Activated naive CD8-positive, alpha-beta T cell treated with anti-CD3 and anti-CD28 coated beads, Interleukin-2, amount 50 U/mL, for 24 hours (primary cell): ENCODE results near the gene TAP1.

ENCODE experiments used
- ATAC-seq: fragments of 150-1000 bp; cut with Tn5 transposase; one replicate; pipeline ENCODE4 v1.10.0; 2021
- DNase-seq: peaks from one replicate; pipeline ENCODE4 v3.0.0; 2021
- H3K27ac Mint-ChIP-seq: one replicate; pipeline ENCODE4 v1.8.0; 2021; ENCODE audit warnings: mild to moderate bottlenecking, mixed read lengths
- H3K27me3 Mint-ChIP-seq: one replicate; pipeline ENCODE4 v1.8.0; 2021; ENCODE audit warnings: mixed read lengths
- H3K36me3 Mint-ChIP-seq: one replicate; pipeline ENCODE4 v1.8.0; 2021; ENCODE audit warnings: low read depth, mixed read lengths
- H3K4me1 Mint-ChIP-seq: one replicate; pipeline ENCODE4 v1.8.0; 2021; ENCODE audit warnings: mixed read lengths
- H3K4me3 Mint-ChIP-seq: one replicate; pipeline ENCODE4 v1.8.0; 2021; ENCODE audit warnings: mild to moderate bottlenecking, moderate library complexity, mixed read lengths
- H3K9me3 Mint-ChIP-seq: one replicate; pipeline ENCODE4 v1.8.0; 2021; ENCODE audit warnings: mixed read lengths

Gene TAP1

GRCh38 chr6:32852018-32852843 lies 1.3 kb downstream of the TAP1 start:
- no peak for ATAC-seq

GRCh38 chr6:32851025-32851424 lies 2.5 kb downstream of the TAP1 start:
- Mint-ChIP-seq H3K27ac (peak overlapping the region; percentile 98), H3K9me3 (no peaks in the 10 kb centered on the region), H3K27me3 (no peaks in the 10 kb centered on the region), H3K4me1 (peaks cover 65% of the 10 kb centered on the region), H3K4me3 (peak overlapping the region; percentile 94), H3K36me3 (peaks cover 72% of the 10 kb centered on the region)
- DNase-seq: no peak
- ATAC-seq: no peak

More at GRCh38 chr6:32852018-32852843, 1.3 kb downstream of the TAP1 start:
- peaks cover 67% of the 10 kb centered on the region for H3K36me3 Mint-ChIP-seq
- H3K4me1 Mint-ChIP-seq: peaks cover 64% of the 10 kb centered on the region
- DNase-seq: no peak
- no peaks in the 10 kb centered on the region for H3K27me3 Mint-ChIP-seq
- H3K4me3 Mint-ChIP-seq: peak overlapping the region; percentile 94
- H3K9me3 Mint-ChIP-seq: no peaks in the 10 kb centered on the region
- H3K27ac Mint-ChIP-seq: peak overlapping the region; percentile 98

DNA sequence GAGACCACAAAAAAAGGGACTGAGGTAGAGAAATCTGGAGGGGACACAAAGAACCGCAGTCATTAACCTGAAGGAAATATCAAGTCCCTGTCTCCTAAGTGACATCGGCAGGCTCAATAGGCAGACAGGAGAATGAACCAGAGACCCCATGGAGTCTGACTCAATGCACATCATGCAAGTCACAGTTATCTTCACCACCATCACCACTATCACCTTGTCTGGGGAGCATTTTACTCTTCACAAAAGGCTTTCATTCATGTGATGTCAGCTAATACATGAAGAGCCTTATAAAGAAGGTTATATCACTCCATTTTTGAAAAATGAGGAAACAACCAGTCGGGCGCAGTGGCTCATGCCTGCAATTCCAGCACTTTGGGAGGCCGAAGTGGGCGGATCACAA lies 4.4 kb downstream of the TAP1 start:
- Mint-ChIP-seq H3K36me3 (peaks cover 78% of the 10 kb centered on the region), H3K4me1 (peaks cover 66% of the 10 kb centered on the region), H3K27me3 (no peaks in the 10 kb centered on the region), H3K4me3 (peak overlapping the region; percentile 97), H3K9me3 (no peaks in the 10 kb centered on the region), H3K27ac (peak overlapping the region; percentile 98)
- ATAC-seq (no peak), DNase-seq (no peak)

GRCh38 chr6:32847795-32848194 lies 5.7 kb downstream of the TAP1 start:
- no peaks in the 10 kb centered on the region for H3K27me3 Mint-ChIP-seq
- peak overlapping the region; percentile 97 for H3K4me3 Mint-ChIP-seq
- ATAC-seq: no peak

GRCh38 chr6:32847004-32847403 lies 6.5 kb downstream of the TAP1 start:
- ATAC-seq (no peak), DNase-seq (no peak)
- Mint-ChIP-seq H3K27ac (peak overlapping the region; percentile 98), H3K4me1 (peaks cover 71% of the 10 kb centered on the region), H3K27me3 (no peaks in the 10 kb centered on the region), H3K9me3 (no peaks in the 10 kb centered on the region), H3K36me3 (peaks cover 86% of the 10 kb centered on the region), H3K4me3 (peak overlapping the region; percentile 97)

More at GRCh38 chr6:32847795-32848194, 5.7 kb downstream of the TAP1 start:
- peak overlapping the region; percentile 98 for H3K27ac Mint-ChIP-seq
- H3K36me3 Mint-ChIP-seq: peaks cover 85% of the 10 kb centered on the region
- H3K4me1 Mint-ChIP-seq: peaks cover 67% of the 10 kb centered on the region
- no peaks in the 10 kb centered on the region for H3K9me3 Mint-ChIP-seq
- no peak for DNase-seq

- Mint-ChIP-seq H3K27me3 (no peaks in the 10 kb centered on the region), H3K36me3 (peaks cover 85% of the 10 kb centered on the region), H3K27ac (peak overlapping the region; percentile 98), H3K4me3 (peak overlapping the region; percentile 97), H3K4me1 (peaks cover 72% of the 10 kb centered on the region), H3K9me3 (no peaks in the 10 kb centered on the region)
- ATAC-seq: peak; percentile 30
- DNase-seq: peak; percentile 52
Observed at GRCh38 chr6:32845384-32845884, 8.1 kb downstream of the TAP1 start.

GRCh38 chr6:32844839-32845383 lies 8.6 kb downstream of the TAP1 start:
- Mint-ChIP-seq H3K27me3 (no peaks in the 10 kb centered on the region), H3K9me3 (no peaks in the 10 kb centered on the region), H3K27ac (peak overlapping the region; percentile 98), H3K36me3 (peaks cover 85% of the 10 kb centered on the region), H3K4me3 (peak overlapping the region; percentile 97), H3K4me1 (peaks cover 72% of the 10 kb centered on the region)
- ATAC-seq: no peak
- no peak for DNase-seq

DNA sequence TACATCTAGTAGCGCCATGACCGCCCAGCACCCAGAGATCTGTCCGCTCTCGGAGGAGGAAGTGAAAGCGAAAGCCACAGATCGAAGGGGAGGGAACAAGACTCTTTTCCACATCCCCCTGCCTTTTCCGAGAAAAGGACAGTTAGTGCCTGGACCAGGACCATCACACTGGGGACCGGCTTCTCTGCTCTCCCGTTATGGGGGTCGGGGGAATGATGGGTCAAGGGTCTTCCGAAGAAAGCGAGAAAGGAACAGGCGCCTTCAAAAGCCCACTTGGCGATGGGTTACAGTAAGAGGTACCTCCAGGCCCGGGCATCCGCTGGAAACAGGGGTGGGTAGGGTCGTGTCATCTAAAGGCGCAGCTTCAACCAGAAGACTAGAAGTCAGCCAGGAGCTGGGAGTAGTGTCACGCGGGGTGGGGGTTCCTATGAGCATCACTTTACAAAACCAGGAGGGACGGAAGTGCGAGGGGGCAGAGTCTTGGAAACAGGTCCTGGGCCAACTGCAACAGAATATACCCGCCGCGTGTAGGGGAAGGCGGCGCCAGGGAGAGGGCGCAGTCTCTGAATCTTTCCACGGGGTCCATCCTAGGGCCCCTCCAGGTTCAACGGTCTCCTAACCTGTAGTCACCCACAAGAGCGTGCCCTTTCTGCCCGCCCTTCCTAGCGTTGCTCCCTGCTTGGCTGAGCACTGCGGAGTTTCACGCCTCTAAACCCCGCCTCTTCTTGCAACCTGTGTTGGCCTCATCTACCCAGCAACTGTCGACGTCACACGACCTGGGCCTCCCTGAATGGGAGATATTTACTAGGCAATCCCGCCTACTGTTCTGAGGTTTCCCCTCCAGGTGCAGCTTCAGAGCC lies 9.3 kb downstream of the TAP1 start, which contains the start of gene PSMB8:
Gene PSMB8 (minus strand): TSS at position 69 of the 860 bp plus-strand sequence. CDS start 51 bp downstream, at position 18.
- peak within 1 kb of the TSS; percentile 97 for H3K4me3 Mint-ChIP-seq

GRCh38 chr6:32843331-32843978 lies 10.0 kb downstream of the TAP1 start:
- Mint-ChIP-seq H3K9me3 (no peaks in the 10 kb centered on the region), H3K36me3 (peaks cover 76% of the 10 kb centered on the region), H3K4me3 (peak overlapping the region; percentile 97), H3K27ac (peak overlapping the region; percentile 98), H3K27me3 (no peaks in the 10 kb centered on the region), H3K4me1 (peaks cover 72% of the 10 kb centered on the region)
- ATAC-seq: no peak
- DNase-seq: no peak

More for the DNA sequence above, 9.3 kb downstream of the TAP1 start, which contains the start of gene PSMB8:
- ATAC-seq (peak; percentile 81), DNase-seq (peak; percentile 97)
- Mint-ChIP-seq H3K4me1 (peaks cover 75% of the 10 kb centered on the region), H3K36me3 (peaks cover 84% of the 10 kb centered on the region), H3K9me3 (no peaks in the 10 kb centered on the region), H3K27ac (peak within 1 kb of the TSS; percentile 98), H3K27me3 (no peaks in the 10 kb centered on the region)

GRCh38 chr6:32842690-32843089 lies 10.8 kb downstream of the TAP1 start:
- no peak for ATAC-seq
- peaks cover 69% of the 10 kb centered on the region for H3K36me3 Mint-ChIP-seq

DNA sequence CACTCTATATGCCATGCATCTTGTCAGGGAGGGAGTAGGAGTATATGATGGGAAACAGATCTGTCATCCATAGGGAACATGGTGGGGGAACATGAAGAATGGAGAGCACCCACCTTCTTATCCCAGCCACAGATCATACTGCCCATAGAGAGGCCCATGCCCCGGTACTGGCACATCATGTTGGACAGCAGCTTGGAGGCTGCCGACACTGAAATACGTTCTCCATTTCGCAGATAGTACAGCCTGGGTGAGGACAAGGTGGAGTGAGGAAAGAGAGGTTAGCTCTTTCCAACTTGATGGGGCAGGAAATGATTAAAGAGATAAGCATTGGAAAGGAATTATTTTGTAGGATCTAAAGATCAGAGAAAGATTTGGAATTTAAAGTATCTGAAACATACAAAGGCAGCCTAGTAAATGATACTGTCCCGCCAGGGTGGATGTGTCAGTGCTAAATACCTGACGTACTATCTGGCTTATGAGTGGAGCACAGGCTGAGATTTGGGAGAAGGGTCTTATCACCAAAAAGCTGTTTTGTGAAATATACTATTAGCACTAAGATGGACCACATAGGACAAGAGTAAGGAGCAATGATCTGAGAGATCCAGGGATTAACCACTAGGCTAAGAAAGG lies 11.4 kb downstream of the TAP1 start:
- Mint-ChIP-seq H3K4me3 (peak overlapping the region; percentile 97), H3K27ac (peak overlapping the region; percentile 98), H3K27me3 (no peaks in the 10 kb centered on the region), H3K36me3 (peaks cover 68% of the 10 kb centered on the region), H3K4me1 (peaks cover 63% of the 10 kb centered on the region), H3K9me3 (no peaks in the 10 kb centered on the region)
- no peak for DNase-seq
- no peak for ATAC-seq

More at GRCh38 chr6:32842690-32843089, 10.8 kb downstream of the TAP1 start:
- Mint-ChIP-seq H3K9me3 (no peaks in the 10 kb centered on the region), H3K27ac (peak overlapping the region; percentile 98), H3K27me3 (no peaks in the 10 kb centered on the region), H3K4me1 (peaks cover 64% of the 10 kb centered on the region), H3K4me3 (peak overlapping the region; percentile 97)
- DNase-seq: no peak

DNA sequence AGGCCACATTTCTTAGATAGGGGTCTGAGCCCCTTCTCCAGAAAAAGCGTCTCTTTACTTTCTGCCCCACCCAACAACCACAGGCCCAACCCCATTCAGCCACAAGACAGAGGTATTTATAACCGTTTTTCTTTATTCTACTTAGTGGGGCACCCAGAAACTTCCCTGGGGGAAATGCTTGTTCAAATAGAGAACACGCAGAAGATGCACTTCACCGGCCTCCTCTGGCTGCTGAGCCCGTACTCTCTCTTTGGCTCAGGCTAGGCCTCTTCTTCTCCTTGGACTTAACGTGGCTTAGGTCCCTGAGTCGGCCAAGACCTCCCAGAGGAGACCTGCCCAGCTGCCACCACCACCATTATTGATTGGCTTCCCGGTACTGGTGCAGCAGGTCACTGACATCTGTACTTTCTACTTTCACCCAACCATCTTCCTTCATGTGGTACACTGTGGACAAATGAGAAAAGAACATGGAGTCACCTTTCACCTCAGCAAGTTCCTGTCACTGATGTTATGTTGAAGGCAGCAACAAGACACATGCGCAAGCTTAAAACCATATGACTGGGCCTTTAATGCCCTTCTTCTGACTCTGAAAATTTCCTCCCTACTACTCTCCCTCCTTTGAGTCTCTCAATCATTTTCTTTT lies 12.8 kb downstream of the TAP1 start:
- H3K9me3 Mint-ChIP-seq: no peaks in the 10 kb centered on the region
- no peaks in the 10 kb centered on the region for H3K27me3 Mint-ChIP-seq
- peaks cover 64% of the 10 kb centered on the region for H3K4me1 Mint-ChIP-seq
- DNase-seq (peak; percentile 40), ATAC-seq (no peak)
- H3K27ac Mint-ChIP-seq: peak overlapping the region; percentile 98
- peaks cover 68% of the 10 kb centered on the region for H3K36me3 Mint-ChIP-seq
- peak overlapping the region; percentile 97 for H3K4me3 Mint-ChIP-seq

GRCh38 chr6:32839356-32839755 lies 14.1 kb downstream of the TAP1 start:
- no peak for ATAC-seq
- no peaks in the 10 kb centered on the region for H3K9me3 Mint-ChIP-seq
- peaks cover 70% of the 10 kb centered on the region for H3K36me3 Mint-ChIP-seq
- peaks cover 71% of the 10 kb centered on the region for H3K4me1 Mint-ChIP-seq
- no peak overlapping the region for H3K4me3 Mint-ChIP-seq
- no peaks in the 10 kb centered on the region for H3K27me3 Mint-ChIP-seq
- DNase-seq: no peak
- peak overlapping the region; percentile 98 for H3K27ac Mint-ChIP-seq
